ENCODE results near the gene CNNM1.

DNA sequence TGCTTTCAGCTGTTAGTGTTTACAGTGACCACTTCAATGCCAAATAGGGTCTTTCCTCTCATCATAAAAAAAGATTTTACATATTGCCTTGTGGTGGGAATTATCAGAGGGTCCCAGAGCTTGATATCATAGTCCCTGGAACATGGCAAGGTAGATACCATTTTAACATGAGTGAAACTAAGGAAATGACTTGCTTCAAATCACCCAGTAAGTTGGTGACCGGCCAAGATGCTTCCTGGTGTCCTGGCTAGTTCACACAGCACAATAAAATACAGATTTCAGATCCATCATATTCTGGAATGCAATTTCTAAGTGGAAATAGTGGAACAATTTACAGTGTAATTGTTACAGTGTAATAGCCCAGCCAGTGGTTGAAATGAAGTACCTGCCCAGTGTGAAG, 36.6 kb downstream of the CNNM1 start:
- TF ChIP-seq, protein P1, sequence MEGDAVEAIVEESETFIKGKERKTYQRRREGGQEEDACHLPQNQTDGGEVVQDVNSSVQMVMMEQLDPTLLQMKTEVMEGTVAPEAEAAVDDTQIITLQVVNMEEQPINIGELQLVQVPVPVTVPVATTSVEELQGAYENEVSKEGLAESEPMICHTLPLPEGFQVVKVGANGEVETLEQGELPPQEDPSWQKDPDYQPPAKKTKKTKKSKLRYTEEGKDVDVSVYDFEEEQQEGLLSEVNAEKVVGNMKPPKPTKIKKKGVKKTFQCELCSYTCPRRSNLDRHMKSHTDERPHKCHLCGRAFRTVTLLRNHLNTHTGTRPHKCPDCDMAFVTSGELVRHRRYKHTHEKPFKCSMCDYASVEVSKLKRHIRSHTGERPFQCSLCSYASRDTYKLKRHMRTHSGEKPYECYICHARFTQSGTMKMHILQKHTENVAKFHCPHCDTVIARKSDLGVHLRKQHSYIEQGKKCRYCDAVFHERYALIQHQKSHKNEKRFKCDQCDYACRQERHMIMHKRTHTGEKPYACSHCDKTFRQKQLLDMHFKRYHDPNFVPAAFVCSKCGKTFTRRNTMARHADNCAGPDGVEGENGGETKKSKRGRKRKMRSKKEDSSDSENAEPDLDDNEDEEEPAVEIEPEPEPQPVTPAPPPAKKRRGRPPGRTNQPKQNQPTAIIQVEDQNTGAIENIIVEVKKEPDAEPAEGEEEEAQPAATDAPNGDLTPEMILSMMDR (IDR thresholded peaks at IDR 0.05) = no peak
- TF ChIP-seq POLR2A (IDR thresholded peaks at IDR 0.05) (no peak), POLR2AphosphoS5 (IDR thresholded peaks at IDR 0.05) (no peak)
